Jurkat, Clone E6-1 (cell line): ENCODE data around the gene CTSK.
"Not testable (repeated sequence)": the region's sequence is repeated elsewhere in the genome, so short reads cannot be mapped to it uniquely, and the experiment has no call there.

Source experiments
- DNase-seq: peaks from one replicate; pipeline ENCODE4 v3.0.0-alpha.2; 2011; ENCODE audit warnings: low read depth, low spot score
- H3K4me3 ChIP-seq: 2 replicates; pipeline ENCODE4 v1.5.1; 2011; ENCODE audit warnings: mild to moderate bottlenecking, low read length, control low read depth, moderate library complexity

Gene CTSK

GRCh38 chr1:150808846-150809245 lies 786 bp upstream of the CTSK start:
- no peak overlapping the region for H3K4me3 ChIP-seq
- no peak for DNase-seq

GRCh38 chr1:150807249-150808023 lies 624 bp downstream of the CTSK start:
- no peak for DNase-seq
- no peak overlapping the region for H3K4me3 ChIP-seq

- DNase-seq: no peak
- no peak overlapping the region for H3K4me3 ChIP-seq
These were observed 2.2 kb downstream of the CTSK start for GRCh38 chr1:150805899-150806298.

- no peak overlapping the region for H3K4me3 ChIP-seq
- no peak for DNase-seq
These were observed 3.4 kb downstream of the CTSK start for GRCh38 chr1:150804671-150805070.

- H3K4me3 ChIP-seq: no peak overlapping the region
- DNase-seq: no peak
These were observed 9.0 kb downstream of the CTSK start for GRCh38 chr1:150799089-150799488.

- DNase-seq: no peak
- H3K4me3 ChIP-seq: no peak overlapping the region
These were observed 9.5 kb downstream of the CTSK start for GRCh38 chr1:150798525-150798924.

GRCh38 chr1:150796374-150796773 lies 11.7 kb downstream of the CTSK start:
- DNase-seq: no peak
- no peak overlapping the region for H3K4me3 ChIP-seq

- not testable (repeated sequence) for H3K4me3 ChIP-seq, DNase-seq
These were observed 14.3 kb downstream of the CTSK start for GRCh38 chr1:150793778-150794177.

GRCh38 chr1:150793221-150793620 lies 14.8 kb downstream of the CTSK start:
- no peak overlapping the region for H3K4me3 ChIP-seq
- DNase-seq: no peak

GRCh38 chr1:150791585-150791984 lies 16.5 kb downstream of the CTSK start:
- DNase-seq: no peak
- H3K4me3 ChIP-seq: no peak overlapping the region

- H3K4me3 ChIP-seq: no peak overlapping the region
- DNase-seq: no peak
These were observed 18.7 kb downstream of the CTSK start for GRCh38 chr1:150789396-150789795.

GRCh38 chr1:150788946-150789345 lies 19.1 kb downstream of the CTSK start:
- DNase-seq: no peak
- no peak overlapping the region for H3K4me3 ChIP-seq

- no peak for DNase-seq
- no peak overlapping the region for H3K4me3 ChIP-seq
These were observed 20.6 kb downstream of the CTSK start for GRCh38 chr1:150787455-150787854.

- no peak overlapping the region for H3K4me3 ChIP-seq
- no peak for DNase-seq
These were observed 27.6 kb downstream of the CTSK start for GRCh38 chr1:150780510-150780909.

GRCh38 chr1:150778409-150778808 lies 29.7 kb downstream of the CTSK start:
- H3K4me3 ChIP-seq: no peak overlapping the region
- DNase-seq: no peak

GRCh38 chr1:150777544-150777943 lies 30.5 kb downstream of the CTSK start:
- no peak overlapping the region for H3K4me3 ChIP-seq
- no peak for DNase-seq

- DNase-seq: not testable (repeated sequence)
These were observed 32.0 kb downstream of the CTSK start for GRCh38 chr1:150775931-150776505.

GRCh38 chr1:150775276-150775675 lies 32.8 kb downstream of the CTSK start:
- no peak for DNase-seq
- H3K4me3 ChIP-seq: no peak overlapping the region

More at GRCh38 chr1:150775931-150776505, 32.0 kb downstream of the CTSK start:
- H3K4me3 ChIP-seq: not testable (repeated sequence)

- H3K4me3 ChIP-seq: no peak overlapping the region
- no peak for DNase-seq
These were observed 35.7 kb downstream of the CTSK start for GRCh38 chr1:150772326-150772725.

GRCh38 chr1:150767704-150768103 lies 40.4 kb downstream of the CTSK start:
- not testable (repeated sequence) for DNase-seq, H3K4me3 ChIP-seq

GRCh38 chr1:150765977-150766301 lies 42.1 kb downstream of the CTSK start:
- not testable (repeated sequence) for H3K4me3 ChIP-seq, DNase-seq
